HUES6 (cell line): Measurements from ENCODE around the gene RPLP1.

ENCODE experiments used
- H3K27ac ChIP-seq: 2 replicates; pipeline ENCODE4 v1.7.0; 2013; ENCODE audit warnings: low read depth, mild to moderate bottlenecking, low read length, inconsistent platforms
- H3K27me3 ChIP-seq: 2 replicates; pipeline ENCODE4 v1.6.1; 2013; ENCODE audit warnings: low read length; ENCODE audit not compliant: control insufficient read depth, insufficient read depth
- H3K36me3 ChIP-seq: 2 replicates; pipeline ENCODE4 v1.6.1; 2013; ENCODE audit warnings: low read length; ENCODE audit not compliant: control insufficient read depth, insufficient read depth
- H3K4me1 ChIP-seq: 2 replicates; pipeline ENCODE4 v1.6.1; 2013; ENCODE audit warnings: low read length; ENCODE audit not compliant: control insufficient read depth, insufficient read depth
- H3K4me3 ChIP-seq: 2 replicates; pipeline ENCODE4 v1.5.1; 2013; ENCODE audit warnings: low read depth, low read length
- H3K9ac ChIP-seq: one replicate; pipeline ENCODE4 v1.6.1; 2013; ENCODE audit warnings: mild to moderate bottlenecking, low read length
- H3K9me3 ChIP-seq: 2 replicates; pipeline ENCODE4 v1.6.1; 2013; ENCODE audit warnings: low read depth, low read length; ENCODE audit not compliant: control insufficient read depth, insufficient read depth

The RPLP1 gene

GRCh38 chr15:69472046-69472445 is 19.4 kb downstream of the RPLP1 start:
- Histone ChIP-seq H3K9me3 (no peaks in the 10 kb centered on the region), H3K4me3 (no peak overlapping the region), H3K9ac (no peak overlapping the region), H3K27me3 (no peaks in the 10 kb centered on the region), H3K4me1 (no peaks in the 10 kb centered on the region), H3K27ac (no peak overlapping the region), H3K36me3 (no peaks in the 10 kb centered on the region)

GRCh38 chr15:69472562-69472961 is 19.9 kb downstream of the RPLP1 start:
- no peak overlapping the region for H3K9ac ChIP-seq
- no peak overlapping the region for H3K4me3 ChIP-seq
- H3K27me3 ChIP-seq, result no peaks in the 10 kb centered on the region
- no peaks in the 10 kb centered on the region for H3K36me3 ChIP-seq
- H3K9me3 ChIP-seq, result no peaks in the 10 kb centered on the region
- no peak overlapping the region for H3K27ac ChIP-seq
- H3K4me1 ChIP-seq, result no peaks in the 10 kb centered on the region

- H3K9ac ChIP-seq, result no peak overlapping the region
- no peak overlapping the region for H3K27ac ChIP-seq
- H3K36me3 ChIP-seq, result no peaks in the 10 kb centered on the region
- H3K4me1 ChIP-seq, result no peaks in the 10 kb centered on the region
- H3K4me3 ChIP-seq, result no peak overlapping the region
- H3K27me3 ChIP-seq, result no peaks in the 10 kb centered on the region; the same call in 1 of the 2 replicates
- no peaks in the 10 kb centered on the region for H3K9me3 ChIP-seq
These were observed 21.7 kb downstream of the RPLP1 start for GRCh38 chr15:69474291-69474690.

GRCh38 chr15:69474846-69475455 is 22.3 kb downstream of the RPLP1 start:
- H3K9ac ChIP-seq, result no peak overlapping the region
- H3K4me1 ChIP-seq, result no peaks in the 10 kb centered on the region
- H3K9me3 ChIP-seq, result peaks cover 5% of the 10 kb centered on the region; the same call in 1 of the 2 replicates
- no peak overlapping the region for H3K4me3 ChIP-seq
- H3K27ac ChIP-seq, result no peak overlapping the region
- H3K27me3 ChIP-seq, result no peaks in the 10 kb centered on the region; the same call in 1 of the 2 replicates
- no peaks in the 10 kb centered on the region for H3K36me3 ChIP-seq

GRCh38 chr15:69475769-69476358 is 23.2 kb downstream of the RPLP1 start:
- H3K9me3 ChIP-seq, result peaks cover 7% of the 10 kb centered on the region; the same call in 1 of the 2 replicates

GRCh38 chr15:69476704-69477473 is 24.3 kb downstream of the RPLP1 start:
- no peaks in the 10 kb centered on the region; the same call in 1 of the 2 replicates for H3K27me3 ChIP-seq
- no peak overlapping the region for H3K27ac ChIP-seq
- H3K36me3 ChIP-seq, result no peaks in the 10 kb centered on the region
- no peaks in the 10 kb centered on the region for H3K4me1 ChIP-seq
- peaks cover 7% of the 10 kb centered on the region; the same call in 1 of the 2 replicates for H3K9me3 ChIP-seq
- H3K9ac ChIP-seq, result no peak overlapping the region
- H3K4me3 ChIP-seq, result no peak overlapping the region

More at GRCh38 chr15:69475769-69476358, 23.2 kb downstream of the RPLP1 start:
- H3K36me3 ChIP-seq, result no peaks in the 10 kb centered on the region
- H3K27ac ChIP-seq, result no peak overlapping the region
- H3K4me3 ChIP-seq, result no peak overlapping the region
- H3K4me1 ChIP-seq, result no peaks in the 10 kb centered on the region
- H3K9ac ChIP-seq, result no peak overlapping the region
- H3K27me3 ChIP-seq, result no peaks in the 10 kb centered on the region; the same call in 1 of the 2 replicates

- H3K9ac ChIP-seq, result no peak overlapping the region
- no peak overlapping the region for H3K27ac ChIP-seq
- no peaks in the 10 kb centered on the region for H3K36me3 ChIP-seq
- H3K27me3 ChIP-seq, result no peaks in the 10 kb centered on the region; the same call in 1 of the 2 replicates
- H3K4me3 ChIP-seq, result no peak overlapping the region
- no peaks in the 10 kb centered on the region for H3K4me1 ChIP-seq
- peaks cover 7% of the 10 kb centered on the region; the same call in 1 of the 2 replicates for H3K9me3 ChIP-seq
These were observed 25.7 kb downstream of the RPLP1 start for GRCh38 chr15:69478259-69478781.

- H3K27me3 ChIP-seq, result no peaks in the 10 kb centered on the region; the same call in 1 of the 2 replicates
- no peak overlapping the region for H3K9ac ChIP-seq
These were observed 26.5 kb downstream of the RPLP1 start for GRCh38 chr15:69479081-69479480.

GRCh38 chr15:69479971-69480370 is 27.4 kb downstream of the RPLP1 start:
- H3K36me3 ChIP-seq, result no peaks in the 10 kb centered on the region
- H3K27ac ChIP-seq, result no peak overlapping the region
- H3K9ac ChIP-seq, result no peak overlapping the region
- H3K27me3 ChIP-seq, result no peaks in the 10 kb centered on the region; the same call in 1 of the 2 replicates
- H3K4me3 ChIP-seq, result no peak overlapping the region
- H3K4me1 ChIP-seq, result no peaks in the 10 kb centered on the region
- peaks cover 9% of the 10 kb centered on the region for H3K9me3 ChIP-seq

More at GRCh38 chr15:69479081-69479480, 26.5 kb downstream of the RPLP1 start:
- Histone ChIP-seq H3K36me3 (no peaks in the 10 kb centered on the region), H3K27ac (no peak overlapping the region), H3K4me1 (no peaks in the 10 kb centered on the region), H3K4me3 (no peak overlapping the region), H3K9me3 (peaks cover 7% of the 10 kb centered on the region; the same call in 1 of the 2 replicates)

- Histone ChIP-seq H3K27ac (no peak overlapping the region), H3K9ac (no peak overlapping the region), H3K4me3 (no peak overlapping the region), H3K4me1 (no peaks in the 10 kb centered on the region), H3K36me3 (no peaks in the 10 kb centered on the region), H3K27me3 (no peaks in the 10 kb centered on the region; the same call in 1 of the 2 replicates), H3K9me3 (peaks cover 18% of the 10 kb centered on the region)
These were observed 28.3 kb downstream of the RPLP1 start for GRCh38 chr15:69480932-69481331.
